Hepatocyte (in vitro differentiated cells): Measurements from ENCODE around the gene ATG4B. TPM values are rescaled to one million over a fixed set of nuclear protein-coding genes. Genes with fewer than 3 reads are reported as not detected.
A peak's percentile ranks its signal among the peaks of the same experiment; 100 is the strongest.

Experiments used
- DNase-seq: peaks from one replicate; pipeline ENCODE4 v3.0.0-alpha.2; 2016; ENCODE audit warnings: low spot score
- H2AFZ ChIP-seq: fragments of 200-600 bp; sonication (generic); 2 replicates; pipeline ENCODE4 v1.6.0; 2016; ENCODE audit warnings: antibody characterized with exemption, mild to moderate bottlenecking
- H3K27ac ChIP-seq: fragments of 200-600 bp; sonication (generic); 2 replicates; pipeline ENCODE4 v1.5.1; 2016; ENCODE audit warnings: mild to moderate bottlenecking
- H3K27me3 ChIP-seq: fragments of 200-600 bp; sonication (generic); 2 replicates; pipeline ENCODE4 v1.6.1; 2016
- H3K36me3 ChIP-seq: fragments of 200-600 bp; sonication (generic); replicated peaks from 2 replicates; pipeline ENCODE4 v1.5.1; 2016; ENCODE audit warnings: low read depth; ENCODE audit not compliant: insufficient read depth
- H3K4me1 ChIP-seq: fragments of 200-600 bp; sonication (generic); 2 replicates; pipeline ENCODE4 v1.5.1; 2016; ENCODE audit warnings: mild to moderate bottlenecking, moderate library complexity; ENCODE audit not compliant: insufficient read depth
- H3K4me2 ChIP-seq: fragments of 200-600 bp; sonication (generic); 2 replicates; pipeline ENCODE4 v1.6.0; 2016
- H3K4me3 ChIP-seq: fragments of 200-600 bp; sonication (generic); 2 replicates; pipeline ENCODE4 v1.5.1; 2016; ENCODE audit warnings: mild to moderate bottlenecking
- H3K79me2 ChIP-seq: fragments of 200-600 bp; sonication (generic); 2 replicates; pipeline ENCODE4 v1.6.0; 2017; ENCODE audit warnings: mild to moderate bottlenecking
- H3K9me2 ChIP-seq: fragments of 200-600 bp; sonication (generic); replicated peaks from 2 replicates; pipeline ENCODE4 v1.6.0; 2017; ENCODE audit warnings: mild to moderate bottlenecking; ENCODE audit not compliant: insufficient read depth
- H3K9me3 ChIP-seq: fragments of 200-600 bp; sonication (generic); 2 replicates; pipeline ENCODE4 v1.5.1; 2016; ENCODE audit warnings: low read depth, mild to moderate bottlenecking
- H4K20me1 ChIP-seq: fragments of 200-600 bp; sonication (generic); 2 replicates; pipeline ENCODE4 v1.6.0; 2016; ENCODE audit warnings: mild to moderate bottlenecking; ENCODE audit not compliant: insufficient read depth, poor library complexity, severe bottlenecking
- EZH2 ChIP-seq: fragments of 200-600 bp; sonication (generic); IDR thresholded peaks from 2 replicates; pipeline ENCODE4 v1.6.1; 2016; ENCODE audit warnings: antibody characterized with exemption, mild to moderate bottlenecking, borderline replicate concordance
- EZH2phosphoT487 ChIP-seq: fragments of 200-600 bp; sonication (generic); IDR thresholded peaks from one replicate; pipeline ENCODE4 v1.6.1; 2018; ENCODE audit warnings: antibody characterized with exemption, mild to moderate bottlenecking, low read depth, moderate library complexity; ENCODE audit not compliant: unreplicated experiment, severe bottlenecking
- whole genome bisulfite sequencing: methylation state at CpG from one replicate; pipeline ENCODE4 v1.1.6; 2016; ENCODE audit warnings: low lambda C conversion rate; ENCODE audit errors: missing lambda C conversion rate; 5-methylcytosine and 5-hydroxymethylcytosine counted together
- polyA plus RNA-seq: library from polyadenylated mRNA; unstranded; fragments of >200 nt; fragmentation: Nextera tagmentation; extraction: Ambion mirVana; gene quantifications from 2 replicates; pipeline ENCODE4 v1.2.1, GENCODE V29; 2016
- total RNA-seq: library from RNA; depleted of rRNA; stranded (reverse); fragments of >200 nt; gene quantifications from 2 replicates; pipeline ENCODE4 v1.2.3, GENCODE V29; 2014
- TF ChIP-seq, protein P1 (sequence below): fragments of 200-600 bp; sonication (generic); IDR thresholded peaks from 2 replicates; pipeline ENCODE4 v1.5.1; 2016; ENCODE audit warnings: antibody characterized with exemption, mild to moderate bottlenecking; ENCODE audit not compliant: poor library complexity

The ATG4B gene
- total and polyA plus RNA-seq, 2 experiments from 2014 or later: 61.3 to 108 TPM

GRCh38 chr2:241620419-241620769 is 17.1 kb upstream of the ATG4B start:
- Histone ChIP-seq H4K20me1 (no peaks in the 10 kb centered on the region), H3K9me3 (no peaks in the 10 kb centered on the region), H3K4me3 (no peak overlapping the region), H3K4me1 (no peaks in the 10 kb centered on the region), H3K27ac (no peak overlapping the region), H3K36me3 (no peaks in the 10 kb centered on the region), H2AFZ (no peak overlapping the region), H3K79me2 (peaks cover 77% of the 10 kb centered on the region), H3K27me3 (no peaks in the 10 kb centered on the region), H3K4me2 (no peak overlapping the region), H3K9me2 (no peaks in the 10 kb centered on the region)
- TF ChIP-seq, protein P1, sequence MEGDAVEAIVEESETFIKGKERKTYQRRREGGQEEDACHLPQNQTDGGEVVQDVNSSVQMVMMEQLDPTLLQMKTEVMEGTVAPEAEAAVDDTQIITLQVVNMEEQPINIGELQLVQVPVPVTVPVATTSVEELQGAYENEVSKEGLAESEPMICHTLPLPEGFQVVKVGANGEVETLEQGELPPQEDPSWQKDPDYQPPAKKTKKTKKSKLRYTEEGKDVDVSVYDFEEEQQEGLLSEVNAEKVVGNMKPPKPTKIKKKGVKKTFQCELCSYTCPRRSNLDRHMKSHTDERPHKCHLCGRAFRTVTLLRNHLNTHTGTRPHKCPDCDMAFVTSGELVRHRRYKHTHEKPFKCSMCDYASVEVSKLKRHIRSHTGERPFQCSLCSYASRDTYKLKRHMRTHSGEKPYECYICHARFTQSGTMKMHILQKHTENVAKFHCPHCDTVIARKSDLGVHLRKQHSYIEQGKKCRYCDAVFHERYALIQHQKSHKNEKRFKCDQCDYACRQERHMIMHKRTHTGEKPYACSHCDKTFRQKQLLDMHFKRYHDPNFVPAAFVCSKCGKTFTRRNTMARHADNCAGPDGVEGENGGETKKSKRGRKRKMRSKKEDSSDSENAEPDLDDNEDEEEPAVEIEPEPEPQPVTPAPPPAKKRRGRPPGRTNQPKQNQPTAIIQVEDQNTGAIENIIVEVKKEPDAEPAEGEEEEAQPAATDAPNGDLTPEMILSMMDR: no peak
- TF ChIP-seq EZH2phosphoT487: no peak
- WGBS: 96% methylated on average over 5 of the region's 6 CpGs
- DNase-seq: no peak

DNA sequence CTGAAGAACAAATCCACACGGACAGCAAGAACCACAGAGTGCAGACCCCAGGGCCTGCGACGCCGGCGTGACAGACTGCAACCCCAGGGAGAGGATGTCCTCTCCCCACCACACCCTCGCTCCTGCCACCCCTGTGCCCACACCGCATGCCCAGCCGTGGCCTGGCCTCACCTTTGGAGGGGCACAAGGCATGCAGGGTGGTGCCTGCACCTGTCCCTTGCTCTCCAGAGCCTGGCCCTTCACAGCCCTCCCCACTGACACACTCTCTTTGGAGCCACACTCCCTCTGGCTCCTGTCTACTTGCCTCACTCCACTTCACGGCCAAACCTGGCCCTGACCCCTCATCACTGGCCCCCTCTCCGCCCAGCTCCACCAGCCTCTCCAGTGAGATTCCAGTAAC is 9.8 kb upstream of the ATG4B start:
- Histone ChIP-seq H3K79me2 (peaks cover 97% of the 10 kb centered on the region), H3K27ac (no peak overlapping the region)

GRCh38 chr2:241629762-241630435 is 7.6 kb upstream of the ATG4B start:
- Histone ChIP-seq H3K4me1 (no peaks in the 10 kb centered on the region), H3K36me3 (no peaks in the 10 kb centered on the region), H3K79me2 (peaks cover 98% of the 10 kb centered on the region)

More for the DNA sequence above, 9.8 kb upstream of the ATG4B start:
- WGBS: 92% methylated on average over 10 of the region's 10 CpGs
- TF ChIP-seq EZH2 (no peak), EZH2phosphoT487 (no peak)
- TF ChIP-seq, protein P1: no peak
- no peaks in the 10 kb centered on the region for H3K4me1 ChIP-seq
- no peaks in the 10 kb centered on the region for H3K36me3 ChIP-seq
- H2AFZ ChIP-seq: no peak overlapping the region
- H3K9me2 ChIP-seq: no peaks in the 10 kb centered on the region
- H4K20me1 ChIP-seq: peaks cover 5% of the 10 kb centered on the region
- no peak overlapping the region for H3K4me2 ChIP-seq
- no peak overlapping the region for H3K4me3 ChIP-seq
- no peak for DNase-seq
- no peaks in the 10 kb centered on the region for H3K9me3 ChIP-seq
- no peaks in the 10 kb centered on the region for H3K27me3 ChIP-seq

More at GRCh38 chr2:241629762-241630435, 7.6 kb upstream of the ATG4B start:
- Histone ChIP-seq H3K27me3 (no peaks in the 10 kb centered on the region), H3K27ac (peak overlapping the region; percentile 20), H3K4me2 (no peak overlapping the region), H4K20me1 (peaks cover 14% of the 10 kb centered on the region), H3K9me2 (no peaks in the 10 kb centered on the region), H3K4me3 (no peak overlapping the region), H2AFZ (no peak overlapping the region), H3K9me3 (no peaks in the 10 kb centered on the region)
- TF ChIP-seq EZH2phosphoT487: no peak
- TF ChIP-seq, protein P1: no peak
- no peak for TF ChIP-seq EZH2
- no peak for DNase-seq
- 71% methylated on average over 11 of the region's 11 CpGs for WGBS
